Pancreas (tissue), 10 donors: ENCODE measurements around the gene ANP32B. TPM values are rescaled to one million over a fixed set of nuclear protein-coding genes. Genes with fewer than 3 reads are reported as not detected.

ENCODE experiments used
- ATAC-seq, 4 donors: fragments of 200-7000 bp; cut with Tn5 transposase; one replicate each; pipeline versions ENCODE4 v1.8.0 to v1.9.1; 2020; ENCODE audit warnings: mild to moderate bottlenecking in 4 of 4, moderate library complexity in 4 of 4
- DNase-seq, 6 donors: peaks; one replicate each; pipeline ENCODE4 v3.0.0-alpha.2; 2020
- FAIRE-seq: peaks from 2 replicates; lab custom pipeline; 2012; peaks lifted over from hg19 to GRCh38; lab: Jason Lieb, UNC
- H3K27ac ChIP-seq, 4 donors: fragments of 200-600 bp; sonication (generic); 1 replicate in 3 of 4; 2 replicates in 1 of 4; pipeline versions ENCODE4 v1.5.0 to v1.8.0; 2020
- H3K27me3 ChIP-seq, 4 donors: fragments of 200-600 bp; one replicate each; pipeline ENCODE4 v1.8.0; 2021
- H3K36me3 ChIP-seq, 3 donors: fragments of 200-600 bp; sonication (generic) in 1 of 3; one replicate each; pipeline versions ENCODE4 v1.5.0 to v1.8.0; 2020 to 2021
- H3K4me1 ChIP-seq, 3 donors: fragments of 200-600 bp; one replicate each; pipeline ENCODE4 v1.8.0; 2021
- H3K4me3 ChIP-seq, 4 donors: fragments of 200-600 bp; sonication (generic) in 2 of 4; one replicate each; pipeline versions ENCODE4 v1.5.0 to v1.8.0; 2020 to 2021
- H3K9me3 ChIP-seq, 4 donors: fragments of 200-600 bp; one replicate each; pipeline ENCODE4 v1.8.0; 2021
- whole genome bisulfite sequencing, 2 donors: extraction: QIAGEN DNeasy Blood & Tissue Kit; methylation state at CpG; one replicate each; pipeline ENCODE4 v1.1.7; 2013; 5-methylcytosine and 5-hydroxymethylcytosine counted together
- intact Hi-C, 3 donors: fragments of 100-400 bp; cut with DNase I; formaldehyde crosslinking; loops; one replicate each; pipeline versions ENCODE4 v1.11.1 to v1.14.2; 2022
- polyA plus RNA-seq, 2 donors: library from polyadenylated mRNA; stranded (reverse); fragments of 200-250 nt; gene quantifications; one replicate each; pipeline ENCODE4 v1.2.3, GENCODE V29; 2013
- total RNA-seq, 6 donors: library from RNA; stranded (reverse); fragmentation: NEBNext Ultra II Directional in 4 of 6; extraction: Animal tissue kit (Norgen Biotek cat#: 25700) in 4 of 6; gene quantifications; one replicate each; pipeline versions ENCODE4 v1.2.1 to v1.2.4, GENCODE V29; 2021 to 2023
- TF ChIP-seq, protein P1 (sequence below), 4 donors: fragments of 200-600 bp; sonication (generic) in 3 of 4; IDR thresholded peaks; one replicate each; pipeline versions ENCODE4 v1.5.0 to v1.8.0; 2021; ENCODE audit warnings: antibody characterized with exemption in 4 of 4
- donor health status: healthy with polysubstance abuse.
- donor health status: DM: no; HTN: no; CAD: no; lungs with moderate emphysema.
- donor health status: DM: no; HTN: no; CAD: no.
- donor health status: control.
- donor health status: control.
- donor health status: Bipolar disorder and iron deficiency.
- donor health status: DM: yes; HTN: yes; CAD: no.
- donor health status: DM: no; HTN: no; CAD: no.
- donor health status: DM: no; HTN: no; CAD: no.
- donor health status: DM: yes; HTN: yes; CAD: no.

ANP32B gene
- total and polyA plus RNA-seq, 8 donors = 48.8 to 89.3 (median 71.1) TPM

DNA sequence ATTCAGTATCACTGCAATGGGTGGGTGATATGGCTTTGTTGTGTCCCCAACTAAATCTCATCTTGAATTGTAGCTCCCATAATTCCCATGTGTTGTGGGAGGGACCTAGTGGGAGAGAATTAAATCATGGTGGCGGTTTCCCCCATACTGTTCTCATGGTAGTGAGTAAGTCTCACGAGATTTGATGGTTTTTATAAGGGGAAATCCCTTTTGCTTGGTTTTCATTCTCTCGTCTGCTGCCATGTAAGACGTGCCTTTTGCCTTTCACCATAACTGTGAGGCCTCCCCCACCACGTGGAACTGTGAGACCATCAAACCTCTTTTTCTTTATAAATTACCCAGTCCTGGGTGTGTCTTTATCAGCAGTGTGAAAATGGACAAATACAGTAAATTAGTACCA, 63.9 kb downstream of the ANP32B start:
- H3K4me3 ChIP-seq = no peak overlapping the region
- no peaks in the 10 kb centered on the region for H3K9me3 ChIP-seq
- intact Hi-C loops = no loop called here
- FAIRE-seq (no peak), ATAC-seq (no peak), DNase-seq (no peak)
- H3K27me3 ChIP-seq = no peaks in the 10 kb centered on the region
- H3K27ac ChIP-seq = no peak overlapping the region
- no peaks in the 10 kb centered on the region for H3K36me3 ChIP-seq
- TF ChIP-seq, protein P1, sequence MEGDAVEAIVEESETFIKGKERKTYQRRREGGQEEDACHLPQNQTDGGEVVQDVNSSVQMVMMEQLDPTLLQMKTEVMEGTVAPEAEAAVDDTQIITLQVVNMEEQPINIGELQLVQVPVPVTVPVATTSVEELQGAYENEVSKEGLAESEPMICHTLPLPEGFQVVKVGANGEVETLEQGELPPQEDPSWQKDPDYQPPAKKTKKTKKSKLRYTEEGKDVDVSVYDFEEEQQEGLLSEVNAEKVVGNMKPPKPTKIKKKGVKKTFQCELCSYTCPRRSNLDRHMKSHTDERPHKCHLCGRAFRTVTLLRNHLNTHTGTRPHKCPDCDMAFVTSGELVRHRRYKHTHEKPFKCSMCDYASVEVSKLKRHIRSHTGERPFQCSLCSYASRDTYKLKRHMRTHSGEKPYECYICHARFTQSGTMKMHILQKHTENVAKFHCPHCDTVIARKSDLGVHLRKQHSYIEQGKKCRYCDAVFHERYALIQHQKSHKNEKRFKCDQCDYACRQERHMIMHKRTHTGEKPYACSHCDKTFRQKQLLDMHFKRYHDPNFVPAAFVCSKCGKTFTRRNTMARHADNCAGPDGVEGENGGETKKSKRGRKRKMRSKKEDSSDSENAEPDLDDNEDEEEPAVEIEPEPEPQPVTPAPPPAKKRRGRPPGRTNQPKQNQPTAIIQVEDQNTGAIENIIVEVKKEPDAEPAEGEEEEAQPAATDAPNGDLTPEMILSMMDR (IDR thresholded peaks at IDR 0.05) = no peak
- H3K4me1 ChIP-seq = no peaks in the 10 kb centered on the region
- 79 to 84% methylated on average over 5 of the region's 5 CpGs for WGBS, 2 donors

DNA sequence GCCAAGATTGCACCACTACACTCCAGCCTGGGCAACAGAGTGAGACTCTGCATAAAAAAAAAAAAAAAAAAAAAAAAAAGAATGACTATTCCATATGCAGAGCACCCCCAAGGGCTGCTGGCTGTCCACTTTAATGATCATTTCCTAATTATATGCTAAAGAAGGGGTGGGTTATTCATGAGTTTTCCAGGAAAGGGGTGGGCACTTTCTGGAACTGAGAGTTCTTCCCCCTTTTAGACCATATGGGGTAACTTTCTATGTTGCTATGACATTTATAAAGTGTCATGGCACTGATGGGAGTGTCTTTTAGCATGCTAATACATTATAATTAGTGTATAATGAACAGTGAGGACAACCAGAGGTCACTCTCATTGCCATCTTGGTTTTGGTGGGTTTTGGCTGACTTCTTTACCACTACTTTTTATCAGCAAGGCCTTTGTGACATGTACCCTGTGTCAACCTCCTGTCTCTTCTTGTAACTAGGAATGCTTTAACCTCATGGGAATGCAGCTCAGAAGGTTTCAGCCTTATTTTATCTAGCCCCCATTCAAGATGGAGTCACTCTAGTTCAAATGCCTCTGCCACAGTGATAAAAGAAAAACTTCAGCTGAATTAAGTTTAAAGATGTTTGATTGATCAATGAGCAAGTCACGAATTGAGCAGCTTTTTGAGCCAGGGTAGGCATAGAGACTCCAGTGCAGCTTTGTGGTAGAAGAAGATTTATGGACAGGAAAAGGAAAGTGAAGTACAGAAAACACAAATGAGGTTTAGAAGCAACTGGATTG, 66.3 kb downstream of the ANP32B start:
- no peaks in the 10 kb centered on the region for H3K9me3 ChIP-seq
- H3K27ac ChIP-seq = no peak overlapping the region
- FAIRE-seq = no peak
- H3K36me3 ChIP-seq = no peaks in the 10 kb centered on the region
- DNase-seq = no peak
- 60 to 87% methylated on average over 1 of the region's 1 CpG for WGBS, 2 donors
- no peak overlapping the region for H3K4me3 ChIP-seq
- TF ChIP-seq, protein P1 (IDR thresholded peaks at IDR 0.05) = no peak
- no peaks in the 10 kb centered on the region for H3K27me3 ChIP-seq
- H3K4me1 ChIP-seq = no peaks in the 10 kb centered on the region
- no peak for ATAC-seq
- intact Hi-C loops = no loop called here

DNA sequence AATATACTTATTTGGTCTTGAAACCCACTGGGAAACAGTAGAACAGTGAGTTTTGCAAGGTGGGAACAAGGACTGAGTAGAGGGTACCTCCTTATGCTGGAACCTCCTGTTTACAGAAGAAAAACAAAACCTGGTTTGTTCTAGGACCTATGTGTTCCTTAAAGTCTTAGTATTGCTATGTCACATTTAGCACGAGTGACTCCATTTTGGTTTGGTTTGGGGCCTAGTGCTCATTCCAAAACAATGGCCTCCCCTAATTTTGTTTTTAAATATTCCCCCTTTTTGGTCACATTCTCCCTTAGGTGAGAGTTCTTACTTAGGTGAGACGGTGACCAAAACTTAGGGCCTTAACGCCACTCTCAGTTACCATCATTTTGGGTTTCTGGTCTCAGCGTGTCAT, 67.2 kb downstream of the ANP32B start:
- no peaks in the 10 kb centered on the region for H3K36me3 ChIP-seq
- H3K4me1 ChIP-seq = no peaks in the 10 kb centered on the region
- TF ChIP-seq, protein P1 (IDR thresholded peaks at IDR 0.05) = no peak
- H3K4me3 ChIP-seq = no peak overlapping the region
- no peak for DNase-seq
- ATAC-seq = no peak
- intact Hi-C loops = no loop called here
- H3K27me3 ChIP-seq = no peaks in the 10 kb centered on the region
- 90% methylated on average over 4 of the region's 4 CpGs for WGBS, 2 donors
- H3K9me3 ChIP-seq = no peaks in the 10 kb centered on the region
- FAIRE-seq = no peak
- no peak overlapping the region for H3K27ac ChIP-seq

DNA sequence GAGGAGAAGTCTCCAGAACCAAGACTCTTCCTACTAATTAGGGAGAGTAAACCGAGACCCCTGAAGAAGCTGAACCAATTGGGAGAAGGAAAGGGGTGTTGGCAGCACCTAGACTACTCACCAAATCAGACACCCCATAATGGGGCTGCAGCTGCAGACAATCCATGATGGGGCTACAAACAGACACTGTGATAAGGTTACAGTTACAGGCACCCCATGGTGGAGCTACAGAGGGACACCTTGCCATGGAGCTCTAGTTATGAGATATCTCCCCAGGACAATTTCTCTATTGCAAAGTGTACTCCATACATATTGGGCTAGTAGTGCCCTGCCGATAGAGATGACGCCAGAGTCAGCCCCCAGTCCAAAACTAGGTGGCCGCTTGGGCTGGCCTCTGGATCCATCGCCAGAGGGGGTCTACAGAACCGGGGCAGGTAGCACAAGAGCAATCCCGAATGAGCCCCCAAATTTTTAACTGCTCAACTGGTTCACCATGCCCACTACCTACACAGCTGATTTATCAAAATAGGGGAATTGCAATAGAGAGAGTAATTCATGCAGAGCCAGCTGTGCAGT, 71.3 kb downstream of the ANP32B start:
- H3K4me1 ChIP-seq = peaks cover 0 to 9% (median 6%) of the 10 kb centered on the region in 3 donors
- WGBS, 2 donors = 95% methylated on average over 7 of the region's 7 CpGs
- TF ChIP-seq, protein P1 (IDR thresholded peaks at IDR 0.05) = no peak
- no peaks in the 10 kb centered on the region for H3K27me3 ChIP-seq
- H3K9me3 ChIP-seq = no peaks in the 10 kb centered on the region
- no peak for FAIRE-seq
- H3K4me3 ChIP-seq = no peak overlapping the region
- intact Hi-C loops = no loop called here
- no peaks in the 10 kb centered on the region for H3K36me3 ChIP-seq
- no peak overlapping the region for H3K27ac ChIP-seq
- DNase-seq = no peak
- ATAC-seq = no peak
